ENCODE measurements around the gene C16orf96. TPM values are rescaled to one million over a fixed set of nuclear protein-coding genes. Genes with fewer than 3 reads are reported as not detected.

Gene C16orf96
- total RNA-seq, 1 experiment from 2014 or later: 1.4 TPM

DNA sequence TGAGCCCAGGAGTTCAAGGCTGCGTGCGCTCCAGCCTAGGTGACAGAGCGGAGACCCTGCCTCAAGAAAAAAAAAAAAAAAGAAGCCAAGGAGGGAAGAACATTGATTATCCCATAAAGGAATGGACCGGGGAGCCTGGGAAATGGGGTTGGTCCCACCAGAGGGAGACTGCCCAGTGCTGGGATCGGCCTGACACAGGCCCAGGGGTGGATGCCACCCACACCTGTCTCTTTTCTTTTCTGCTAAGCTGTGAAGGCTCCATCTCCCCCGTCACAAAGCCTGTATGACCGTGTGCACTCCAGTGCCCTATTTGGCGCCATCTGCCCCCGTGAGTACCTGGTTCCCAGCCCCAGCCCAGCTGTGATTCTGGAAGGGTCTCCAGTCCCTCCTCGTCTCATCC lies 42.9 kb downstream of the C16orf96 start:
- no peak overlapping the region for H3K27ac ChIP-seq (ENCODE audit: insufficient read length, low read depth, low read length)
- no peak overlapping the region for H3K4ac ChIP-seq (ENCODE audit: low read depth, low read length)
- H3K14ac ChIP-seq (ENCODE audit: insufficient read depth, low read length): no peak overlapping the region
- peaks cover 18 to 32% of the 10 kb centered on the region in 2 experiments for H3K4me1 Mint-ChIP-seq
- no peak overlapping the region for H2BK5ac ChIP-seq (ENCODE audit: insufficient read length, low read length)
- H3K23ac ChIP-seq (ENCODE audit: insufficient read length, low read depth, low read length): no peak overlapping the region
- no peak overlapping the region for H4K5ac ChIP-seq (ENCODE audit: insufficient read length, low read depth, low read length)
- no peak overlapping the region for H4K8ac ChIP-seq (replicated peaks; ENCODE audit: insufficient read length, low read depth, low read length)
- H2BK20ac ChIP-seq (ENCODE audit: low read depth, low read length, poor library complexity, severe bottlenecking): no peak overlapping the region
- no peaks in the 10 kb centered on the region for H3K23me2 ChIP-seq (ENCODE audit: insufficient read length, low read depth, low read length, poor library complexity, severe bottlenecking)
- TF ChIP-seq, protein P1, sequence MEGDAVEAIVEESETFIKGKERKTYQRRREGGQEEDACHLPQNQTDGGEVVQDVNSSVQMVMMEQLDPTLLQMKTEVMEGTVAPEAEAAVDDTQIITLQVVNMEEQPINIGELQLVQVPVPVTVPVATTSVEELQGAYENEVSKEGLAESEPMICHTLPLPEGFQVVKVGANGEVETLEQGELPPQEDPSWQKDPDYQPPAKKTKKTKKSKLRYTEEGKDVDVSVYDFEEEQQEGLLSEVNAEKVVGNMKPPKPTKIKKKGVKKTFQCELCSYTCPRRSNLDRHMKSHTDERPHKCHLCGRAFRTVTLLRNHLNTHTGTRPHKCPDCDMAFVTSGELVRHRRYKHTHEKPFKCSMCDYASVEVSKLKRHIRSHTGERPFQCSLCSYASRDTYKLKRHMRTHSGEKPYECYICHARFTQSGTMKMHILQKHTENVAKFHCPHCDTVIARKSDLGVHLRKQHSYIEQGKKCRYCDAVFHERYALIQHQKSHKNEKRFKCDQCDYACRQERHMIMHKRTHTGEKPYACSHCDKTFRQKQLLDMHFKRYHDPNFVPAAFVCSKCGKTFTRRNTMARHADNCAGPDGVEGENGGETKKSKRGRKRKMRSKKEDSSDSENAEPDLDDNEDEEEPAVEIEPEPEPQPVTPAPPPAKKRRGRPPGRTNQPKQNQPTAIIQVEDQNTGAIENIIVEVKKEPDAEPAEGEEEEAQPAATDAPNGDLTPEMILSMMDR (conservative IDR thresholded peaks at IDR 0.05): no peak
- no peak overlapping the region for H3K27ac Mint-ChIP-seq
- H3K4me3 Mint-ChIP-seq: no peak overlapping the region
- no peaks in the 10 kb centered on the region for H4K20me1 ChIP-seq (ENCODE audit: control insufficient read depth, insufficient read depth, insufficient read length)
- H3K36me3 Mint-ChIP-seq (ENCODE audit: insufficient read depth in 1 of 3, low read depth in 3 of 3): no peaks in the 10 kb centered on the region
- H3K27me3 ChIP-seq (ENCODE audit: insufficient read depth, low read length): no peaks in the 10 kb centered on the region
- H3K9me3 Mint-ChIP-seq: no peaks in the 10 kb centered on the region
- no CpG with 5 or more reads among the region's 10 CpGs for WGBS (ENCODE audit: extremely low coverage, insufficient read length, low lambda C conversion rate)
- no peak overlapping the region for H2BK120ac ChIP-seq (ENCODE audit: low read depth, low read length, poor library complexity, severe bottlenecking)
- no peaks in the 10 kb centered on the region for H3K4me1 ChIP-seq (ENCODE audit: insufficient read depth, low read length)
- H3T11ph ChIP-seq (ENCODE audit: low read length): no peak overlapping the region
- no peak overlapping the region for H3K56ac ChIP-seq (ENCODE audit: insufficient read length, low read depth, low read length)
- H2AFZ ChIP-seq (ENCODE audit: low read length): no peak overlapping the region
- H3K27me3 Mint-ChIP-seq (ENCODE audit: low read depth): peaks cover 5% of the 10 kb centered on the region
- H3K79me1 ChIP-seq (ENCODE audit: insufficient read depth, low read depth, low read length, poor library complexity, severe bottlenecking): no peaks in the 10 kb centered on the region
- H2AK5ac ChIP-seq (ENCODE audit: insufficient read length, low read length): no peak overlapping the region
- H3K79me2 ChIP-seq (ENCODE audit: insufficient read depth, low read length): no peaks in the 10 kb centered on the region
- DNase-seq: no peak
- H3K18ac ChIP-seq (ENCODE audit: insufficient read length, low read depth, low read length): no peak overlapping the region
- no peak overlapping the region for H4K91ac ChIP-seq (ENCODE audit: insufficient read length, low read depth, low read length)
- H3K9me3 ChIP-seq (ENCODE audit: control insufficient read depth, low read depth, low read length): no peaks in the 10 kb centered on the region
- H3K4me2 ChIP-seq (ENCODE audit: insufficient read depth, insufficient read length, low read length): no peak overlapping the region
- H2BK15ac ChIP-seq (ENCODE audit: low read depth, low read length): no peak overlapping the region
- H2BK12ac ChIP-seq (ENCODE audit: insufficient read length, low read depth, low read length): no peak overlapping the region
- H3K9ac ChIP-seq (ENCODE audit: extremely low read depth, insufficient read length, low read length): no peak overlapping the region
